T-helper 17 cell (primary cell): ENCODE measurements around the gene GOLIM4. TPM values are rescaled to one million over a fixed set of nuclear protein-coding genes. Genes with fewer than 3 reads are reported as not detected.
"Not testable (repeated sequence)": the region's sequence is repeated elsewhere in the genome, so short reads cannot be mapped to it uniquely, and the experiment has no call there.

Experiments
- ATAC-seq: fragments of 150-1000 bp; cut with Tn5 transposase; 2 replicates; pipeline ENCODE4 v1.10.0; 2021; ENCODE audit warnings: mild to moderate bottlenecking, moderate library complexity
- DNase-seq, 3 donors: peaks; one replicate each; pipeline versions ENCODE4 v3.0.0 to v3.0.0-alpha.2; 2020 to 2021
- H3K9me3 ChIP-seq: one replicate; pipeline ENCODE4 v1.7.0; 2013; ENCODE audit warnings: low read length, mild to moderate bottlenecking; ENCODE audit not compliant: control insufficient read depth, poor library complexity, severe bottlenecking
- H3K27ac Mint-ChIP-seq: one replicate; pipeline ENCODE4 v1.8.0; 2022; ENCODE audit warnings: mild to moderate bottlenecking, moderate library complexity, mixed read lengths
- H3K27me3 Mint-ChIP-seq: one replicate; pipeline ENCODE4 v1.8.0; 2022; ENCODE audit warnings: mixed read lengths
- H3K36me3 Mint-ChIP-seq: one replicate; pipeline ENCODE4 v1.8.0; 2022; ENCODE audit warnings: low read depth, mixed read lengths
- H3K4me1 Mint-ChIP-seq: one replicate; pipeline ENCODE4 v1.8.0; 2022; ENCODE audit warnings: mild to moderate bottlenecking, mixed read lengths
- H3K4me3 Mint-ChIP-seq: one replicate; pipeline ENCODE4 v1.8.0; 2022; ENCODE audit warnings: mild to moderate bottlenecking, moderate library complexity, mixed read lengths
- total RNA-seq, 4 donors: library from RNA in 2 of 4; stranded (reverse) in 2 of 4; gene quantifications; one replicate each; pipeline ENCODE4 v1.2.3 and lab custom pipeline; 2022 to 2026

Gene GOLIM4
- total RNA-seq, 2 donors from 2014 or later: 1.0 to 1.5 TPM

GRCh38 chr3:168044049-168044448 lies 51.7 kb downstream of the GOLIM4 start:
- DNase-seq: no peak
- H3K36me3 Mint-ChIP-seq: no peaks in the 10 kb centered on the region
- no peak overlapping the region for H3K4me3 Mint-ChIP-seq
- no peak for ATAC-seq
- H3K27ac Mint-ChIP-seq: no peak overlapping the region
- no peaks in the 10 kb centered on the region for H3K27me3 Mint-ChIP-seq
- no peaks in the 10 kb centered on the region for H3K4me1 Mint-ChIP-seq
- H3K9me3 ChIP-seq: no peaks in the 10 kb centered on the region

GRCh38 chr3:168040607-168041208 lies 55.0 kb downstream of the GOLIM4 start:
- H3K27ac Mint-ChIP-seq: no peak overlapping the region
- DNase-seq (no peak), ATAC-seq (no peak)
- H3K4me3 Mint-ChIP-seq: no peak overlapping the region
- no peaks in the 10 kb centered on the region for H3K36me3 Mint-ChIP-seq
- H3K27me3 Mint-ChIP-seq: no peaks in the 10 kb centered on the region
- no peaks in the 10 kb centered on the region for H3K4me1 Mint-ChIP-seq
- no peaks in the 10 kb centered on the region for H3K9me3 ChIP-seq

- no peak for ATAC-seq
- Mint-ChIP-seq H3K27ac (no peak overlapping the region), H3K4me3 (no peak overlapping the region), H3K36me3 (no peaks in the 10 kb centered on the region), H3K4me1 (no peaks in the 10 kb centered on the region), H3K27me3 (peaks cover 5% of the 10 kb centered on the region)
- no peaks in the 10 kb centered on the region for H3K9me3 ChIP-seq
- DNase-seq: no peak
Measured at GRCh38 chr3:168037020-168037419, 58.7 kb downstream of the GOLIM4 start.

- no peaks in the 10 kb centered on the region for H3K9me3 ChIP-seq
- ATAC-seq (no peak), DNase-seq (no peak)
- Mint-ChIP-seq H3K27me3 (peaks cover 5% of the 10 kb centered on the region), H3K36me3 (no peaks in the 10 kb centered on the region), H3K27ac (no peak overlapping the region), H3K4me1 (no peaks in the 10 kb centered on the region), H3K4me3 (no peak overlapping the region)
Measured at GRCh38 chr3:168036619-168037018, 59.1 kb downstream of the GOLIM4 start.

- no peaks in the 10 kb centered on the region for H3K36me3 Mint-ChIP-seq
- H3K4me3 Mint-ChIP-seq: no peak overlapping the region
- peaks cover 5% of the 10 kb centered on the region for H3K27me3 Mint-ChIP-seq
- H3K4me1 Mint-ChIP-seq: no peaks in the 10 kb centered on the region
- ATAC-seq (no peak), DNase-seq (no peak)
- H3K27ac Mint-ChIP-seq: no peak overlapping the region
- no peaks in the 10 kb centered on the region for H3K9me3 ChIP-seq
Measured at GRCh38 chr3:168034152-168034928, 61.4 kb downstream of the GOLIM4 start.

- Mint-ChIP-seq H3K36me3 (no peaks in the 10 kb centered on the region), H3K4me3 (no peak overlapping the region)
- DNase-seq: no peak
Measured at GRCh38 chr3:168030577-168030976, 65.1 kb downstream of the GOLIM4 start.

GRCh38 chr3:168029705-168030104 lies 66.0 kb downstream of the GOLIM4 start:
- Mint-ChIP-seq H3K4me1 (no peaks in the 10 kb centered on the region), H3K36me3 (no peaks in the 10 kb centered on the region), H3K4me3 (no peak overlapping the region), H3K27me3 (peaks cover 5% of the 10 kb centered on the region), H3K27ac (no peak overlapping the region)
- DNase-seq (no peak), ATAC-seq (no peak)
- H3K9me3 ChIP-seq: no peaks in the 10 kb centered on the region

More at GRCh38 chr3:168030577-168030976, 65.1 kb downstream of the GOLIM4 start:
- H3K9me3 ChIP-seq: no peaks in the 10 kb centered on the region
- Mint-ChIP-seq H3K4me1 (no peaks in the 10 kb centered on the region), H3K27me3 (peaks cover 5% of the 10 kb centered on the region), H3K27ac (no peak overlapping the region)
- ATAC-seq: no peak

- H3K4me3 Mint-ChIP-seq: no peak overlapping the region
Measured at GRCh38 chr3:168028086-168028485, 67.6 kb downstream of the GOLIM4 start.

GRCh38 chr3:168026764-168027163 lies 69.0 kb downstream of the GOLIM4 start:
- Mint-ChIP-seq H3K4me3 (no peak overlapping the region), H3K27me3 (no peaks in the 10 kb centered on the region), H3K4me1 (no peaks in the 10 kb centered on the region), H3K36me3 (no peaks in the 10 kb centered on the region), H3K27ac (no peak overlapping the region)
- DNase-seq: no peak
- H3K9me3 ChIP-seq: no peaks in the 10 kb centered on the region
- no peak for ATAC-seq

More at GRCh38 chr3:168028086-168028485, 67.6 kb downstream of the GOLIM4 start:
- no peaks in the 10 kb centered on the region for H3K4me1 Mint-ChIP-seq
- H3K27me3 Mint-ChIP-seq: peaks cover 5% of the 10 kb centered on the region
- no peaks in the 10 kb centered on the region for H3K36me3 Mint-ChIP-seq
- no peak overlapping the region for H3K27ac Mint-ChIP-seq
- H3K9me3 ChIP-seq: no peaks in the 10 kb centered on the region
- ATAC-seq (no peak), DNase-seq (no peak)

- no peak overlapping the region for H3K27ac Mint-ChIP-seq
- ATAC-seq: no peak
- H3K4me3 Mint-ChIP-seq: no peak overlapping the region
- H3K9me3 ChIP-seq: no peaks in the 10 kb centered on the region
- no peaks in the 10 kb centered on the region for H3K27me3 Mint-ChIP-seq
- no peaks in the 10 kb centered on the region for H3K4me1 Mint-ChIP-seq
- DNase-seq: no peak
- no peaks in the 10 kb centered on the region for H3K36me3 Mint-ChIP-seq
Measured at GRCh38 chr3:168025076-168025475, 70.6 kb downstream of the GOLIM4 start.

- H3K4me1 Mint-ChIP-seq: no peaks in the 10 kb centered on the region
- no peak for DNase-seq
- no peaks in the 10 kb centered on the region for H3K27me3 Mint-ChIP-seq
- H3K9me3 ChIP-seq: no peaks in the 10 kb centered on the region
- no peak overlapping the region for H3K27ac Mint-ChIP-seq
- no peak for ATAC-seq
- H3K4me3 Mint-ChIP-seq: no peak overlapping the region
- H3K36me3 Mint-ChIP-seq: no peaks in the 10 kb centered on the region
Measured at GRCh38 chr3:168024537-168024941, 71.2 kb downstream of the GOLIM4 start.

GRCh38 chr3:168021737-168022450 lies 73.8 kb downstream of the GOLIM4 start:
- H3K27me3 Mint-ChIP-seq: no peaks in the 10 kb centered on the region
- DNase-seq (no peak), ATAC-seq (no peak)
- H3K9me3 ChIP-seq: no peaks in the 10 kb centered on the region
- H3K4me1 Mint-ChIP-seq: no peaks in the 10 kb centered on the region
- H3K27ac Mint-ChIP-seq: no peak overlapping the region
- H3K36me3 Mint-ChIP-seq: no peaks in the 10 kb centered on the region
- H3K4me3 Mint-ChIP-seq: no peak overlapping the region

GRCh38 chr3:168011280-168011679 lies 84.4 kb downstream of the GOLIM4 start:
- H3K4me3 Mint-ChIP-seq, H3K9me3 ChIP-seq, H3K27ac Mint-ChIP-seq, H3K27me3 Mint-ChIP-seq, ATAC-seq, H3K4me1 Mint-ChIP-seq, DNase-seq, H3K36me3 Mint-ChIP-seq: not testable (repeated sequence)
